GM18870 (cell line): ENCODE results near the gene TDRD9.
"Not testable (repeated sequence)": the region's sequence is repeated elsewhere in the genome, so short reads cannot be mapped to it uniquely, and the experiment has no call there.

Source experiments
- ATAC-seq: cut with Tn5 transposase; IDR thresholded peaks from one replicate; pipeline ENCODE4 v1.9.1; 2021; ENCODE audit warnings: moderate library complexity; ENCODE audit not compliant: unreplicated experiment

The TDRD9 gene

GRCh38 chr14:103928011-103928890 is at the start of gene TDRD9:
Gene TDRD9 (plus strand): TSS chr14:103928456. CDS start chr14:103928510, 54 bp downstream.
- ATAC-seq: no peak

- ATAC-seq: no peak
These were observed 49.1 kb upstream of the TDRD9 start for GRCh38 chr14:103879118-103879569.

- no peak for ATAC-seq
These were observed 48.5 kb upstream of the TDRD9 start for GRCh38 chr14:103879570-103880347.

- ATAC-seq: no peak
These were observed 47.6 kb upstream of the TDRD9 start for GRCh38 chr14:103880348-103881267.

GRCh38 chr14:103881268-103882201 is 46.7 kb upstream of the TDRD9 start:
- ATAC-seq: no peak

- no peak for ATAC-seq
These were observed 45.6 kb upstream of the TDRD9 start for GRCh38 chr14:103882503-103883262.

GRCh38 chr14:103883263-103883523 is 45.1 kb upstream of the TDRD9 start:
- no peak for ATAC-seq

GRCh38 chr14:103884854-103885253 is 43.4 kb upstream of the TDRD9 start:
- no peak for ATAC-seq

GRCh38 chr14:103885509-103885932 is 42.7 kb upstream of the TDRD9 start:
- no peak for ATAC-seq

- ATAC-seq: no peak
These were observed 41.7 kb upstream of the TDRD9 start for GRCh38 chr14:103886304-103887169.

GRCh38 chr14:103887170-103887501 is 41.1 kb upstream of the TDRD9 start:
- ATAC-seq: no peak

- ATAC-seq: no peak
These were observed 40.6 kb upstream of the TDRD9 start for GRCh38 chr14:103887557-103888115.

GRCh38 chr14:103889002-103889312 is 39.3 kb upstream of the TDRD9 start:
- not testable (repeated sequence) for ATAC-seq

- no peak for ATAC-seq
These were observed 38.8 kb upstream of the TDRD9 start for GRCh38 chr14:103889313-103890051.

GRCh38 chr14:103890052-103890371 is 38.2 kb upstream of the TDRD9 start:
- ATAC-seq: no peak

GRCh38 chr14:103890821-103891666 is 37.2 kb upstream of the TDRD9 start:
- no peak for ATAC-seq
